ENCODE results near the gene C14orf93. TPM values are rescaled to one million over a fixed set of nuclear protein-coding genes. Genes with fewer than 3 reads are reported as not detected.
"Not testable (repeated sequence)": the region's sequence is repeated elsewhere in the genome, so short reads cannot be mapped to it uniquely, and the experiment has no call there.

Gene C14orf93
- total RNA-seq, 4 donors from 2014 or later, result 3.7 to 16.2 (median 6.7) TPM

DNA sequence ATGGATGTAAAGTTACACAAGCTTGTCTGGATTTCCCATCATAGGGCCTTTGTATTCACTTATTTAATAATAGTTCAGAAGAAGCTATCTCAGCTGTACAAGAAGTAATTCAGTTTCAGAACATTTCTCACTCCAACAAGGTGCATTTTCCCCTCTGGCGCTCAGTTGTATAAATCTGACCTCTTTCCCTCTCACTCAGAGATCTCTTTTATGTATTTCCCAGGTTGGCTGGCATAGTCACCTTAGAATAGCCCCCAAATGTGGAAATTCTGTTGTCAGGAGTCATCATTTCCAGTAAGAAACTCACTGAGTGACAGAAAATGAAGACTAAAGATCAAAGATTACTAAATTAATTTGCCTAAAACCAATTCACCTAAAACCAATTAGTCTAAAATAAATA is 38.8 kb downstream of the C14orf93 start:
- Histone ChIP-seq H3K4me1 (no peaks in the 10 kb centered on the region), H3K9me3 (no peaks in the 10 kb centered on the region), H3K4me3 (no peak overlapping the region), H3K27me3 (no peaks in the 10 kb centered on the region), H3K36me3 (no peaks in the 10 kb centered on the region), H3K27ac (no peak overlapping the region)
- TF ChIP-seq POLR2A (IDR thresholded peaks at IDR 0.05), result no peak
- intact Hi-C loops (cut with DNase I; ENCODE audit: low total_unique reads) (no loop called here), in situ Hi-C loops (cut with MboI; ENCODE audit: low sequenced_read_pairs in 4 of 4) (no loop called here)
- DNase-seq, result no peak
- no peak for ATAC-seq

GRCh38 chr14:22966783-22967269 is 43.1 kb downstream of the C14orf93 start:
- in situ Hi-C loops (cut with MboI; ENCODE audit: low sequenced_read_pairs in 4 of 4) (no loop called here), intact Hi-C loops (cut with DNase I; ENCODE audit: low total_unique reads) (no loop called here)
- Histone ChIP-seq H3K4me1 (no peaks in the 10 kb centered on the region), H3K4me3 (no peak overlapping the region), H3K36me3 (no peaks in the 10 kb centered on the region), H3K9me3 (no peaks in the 10 kb centered on the region), H3K27me3 (no peaks in the 10 kb centered on the region), H3K27ac (no peak overlapping the region)
- TF ChIP-seq POLR2A (IDR thresholded peaks at IDR 0.05) (no peak), CTCF (IDR thresholded peaks at IDR 0.05 in 4 of 5, conservative IDR thresholded peaks at IDR 0.05 in 1 of 5) (no peak)
- ATAC-seq, result no peak
- no peak for DNase-seq

DNA sequence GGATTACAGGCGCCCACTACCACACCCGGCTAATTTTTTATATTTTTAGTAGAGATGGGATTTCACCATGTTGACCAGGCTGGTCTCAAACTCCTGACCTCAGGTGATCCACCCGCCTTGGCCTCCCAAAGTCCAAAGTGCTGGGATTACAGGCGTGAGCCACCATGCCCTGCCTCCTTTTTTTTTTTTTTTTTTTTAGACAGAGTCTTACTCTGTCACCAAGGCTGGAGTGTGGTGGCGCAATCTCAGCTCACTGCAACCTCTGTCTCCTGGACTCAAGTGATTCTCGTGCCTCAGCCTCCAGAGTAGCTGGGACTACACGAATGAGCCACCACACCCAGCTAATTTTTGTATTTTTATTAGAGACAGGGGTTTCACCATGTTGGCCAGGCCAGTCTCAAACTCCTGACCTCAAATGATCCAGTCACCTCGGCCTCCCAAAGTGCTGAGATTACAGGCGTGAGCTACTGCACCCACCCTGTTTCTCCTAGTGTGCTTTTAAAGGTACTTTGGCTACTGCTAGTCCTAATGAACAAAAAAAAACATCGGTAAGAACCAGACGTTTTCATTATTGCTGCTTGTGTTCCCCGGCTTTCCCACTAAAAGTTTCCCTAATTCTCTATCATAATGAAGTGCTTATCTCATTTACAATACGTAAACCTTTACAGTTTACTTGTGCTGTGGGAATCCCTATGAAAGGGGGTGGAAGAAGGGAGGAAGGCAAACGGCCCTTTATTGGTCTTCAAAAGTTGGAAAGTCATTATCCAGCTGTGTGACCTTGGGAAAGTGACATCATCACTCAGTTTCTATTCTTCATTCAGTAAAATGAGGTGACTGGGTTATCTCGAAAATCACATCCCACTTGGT is 43.8 kb downstream of the C14orf93 start:
- H3K4me1 ChIP-seq; H3K27ac ChIP-seq; H3K9me3 ChIP-seq; in situ Hi-C loops (cut with MboI; ENCODE audit: low sequenced_read_pairs in 4 of 4); H3K4me3 ChIP-seq; H3K36me3 ChIP-seq; H3K27me3 ChIP-seq; DNase-seq; intact Hi-C loops (cut with DNase I; ENCODE audit: low total_unique reads); ATAC-seq: not testable (repeated sequence)

DNA sequence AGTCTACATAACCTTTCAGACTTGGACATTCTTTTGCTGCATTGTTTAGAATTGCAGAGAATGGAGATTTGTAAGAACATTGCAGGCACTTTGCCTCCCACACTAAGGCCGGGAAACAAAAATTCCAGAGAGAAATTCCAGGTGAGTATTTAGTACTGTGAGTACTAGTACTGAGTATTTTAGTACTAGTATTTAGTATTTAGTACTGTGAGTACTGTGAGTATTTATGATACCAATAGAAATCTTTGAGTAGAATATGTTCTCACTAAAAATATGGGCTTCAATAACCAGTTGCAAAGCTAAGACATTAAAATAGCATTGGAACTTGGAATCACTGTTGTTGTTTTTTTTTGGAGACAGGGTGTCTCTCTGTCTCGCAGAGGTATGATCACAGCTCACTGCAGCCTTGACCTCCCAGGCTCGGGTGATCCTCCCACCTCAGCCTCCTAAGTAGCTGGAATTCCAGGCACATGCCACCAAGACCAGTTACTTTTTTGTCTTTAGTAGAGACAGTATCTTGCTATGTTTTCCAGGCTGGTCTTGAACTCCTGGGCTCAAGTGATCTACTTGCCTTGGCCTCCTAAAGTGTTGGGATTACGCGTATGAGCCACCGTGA is 47.8 kb downstream of the C14orf93 start:
- H3K27ac ChIP-seq, result no peak overlapping the region
- no peak overlapping the region for H3K4me3 ChIP-seq
- TF ChIP-seq CTCF (IDR thresholded peaks at IDR 0.05 in 4 of 5, conservative IDR thresholded peaks at IDR 0.05 in 1 of 5) (no peak), POLR2A (IDR thresholded peaks at IDR 0.05) (no peak)
- DNase-seq (no peak), ATAC-seq (no peak)
- H3K27me3 ChIP-seq, result no peaks in the 10 kb centered on the region
- in situ Hi-C loops (cut with MboI; ENCODE audit: low sequenced_read_pairs in 4 of 4) (no loop called here), intact Hi-C loops (cut with DNase I; ENCODE audit: low total_unique reads) (no loop called here)
- H3K4me1 ChIP-seq, result peaks cover 0 to 3% of the 10 kb centered on the region in 2 donors
- H3K36me3 ChIP-seq, result no peaks in the 10 kb centered on the region
- H3K9me3 ChIP-seq, result no peaks in the 10 kb centered on the region

GRCh38 chr14:22955702-22956569 is 54.0 kb downstream of the C14orf93 start:
- intact Hi-C loops (cut with DNase I; ENCODE audit: low total_unique reads) (loop anchor here (1.0 to 2.0 kb wide), 3 partner anchors 27 to 83 kb away; partner anchors contain the start of gene PRMT5), in situ Hi-C loops (cut with MboI; ENCODE audit: low sequenced_read_pairs in 4 of 4) (no loop called here)
- Histone ChIP-seq H3K36me3 (peaks cover 0 to 23% of the 10 kb centered on the region in 2 donors), H3K27me3 (no peaks in the 10 kb centered on the region), H3K4me3 (peak overlapping the region; percentile 71 to 82 (median 82)), H3K4me1 (peaks cover 9 to 17% of the 10 kb centered on the region in 2 donors), H3K27ac (peak overlapping the region; percentile 90 to 95 (median 94)), H3K9me3 (no peaks in the 10 kb centered on the region)
- ATAC-seq (no peak), DNase-seq (no peak)
- TF ChIP-seq CTCF (IDR thresholded peaks at IDR 0.05 in 4 of 5, conservative IDR thresholded peaks at IDR 0.05 in 1 of 5), result no peak

All from gastrocnemius medialis (tissue), 4 donors.